GM18907 (cell line): ENCODE data around the gene HSPG2.
"Not testable (repeated sequence)": the region's sequence is repeated elsewhere in the genome, so short reads cannot be mapped to it uniquely, and the experiment has no call there.

ENCODE experiments used
- ATAC-seq: cut with Tn5 transposase; IDR thresholded peaks from one replicate; pipeline ENCODE4 v1.9.1; 2021; ENCODE audit warnings: mild to moderate bottlenecking, moderate library complexity; ENCODE audit not compliant: unreplicated experiment

Gene HSPG2

DNA sequence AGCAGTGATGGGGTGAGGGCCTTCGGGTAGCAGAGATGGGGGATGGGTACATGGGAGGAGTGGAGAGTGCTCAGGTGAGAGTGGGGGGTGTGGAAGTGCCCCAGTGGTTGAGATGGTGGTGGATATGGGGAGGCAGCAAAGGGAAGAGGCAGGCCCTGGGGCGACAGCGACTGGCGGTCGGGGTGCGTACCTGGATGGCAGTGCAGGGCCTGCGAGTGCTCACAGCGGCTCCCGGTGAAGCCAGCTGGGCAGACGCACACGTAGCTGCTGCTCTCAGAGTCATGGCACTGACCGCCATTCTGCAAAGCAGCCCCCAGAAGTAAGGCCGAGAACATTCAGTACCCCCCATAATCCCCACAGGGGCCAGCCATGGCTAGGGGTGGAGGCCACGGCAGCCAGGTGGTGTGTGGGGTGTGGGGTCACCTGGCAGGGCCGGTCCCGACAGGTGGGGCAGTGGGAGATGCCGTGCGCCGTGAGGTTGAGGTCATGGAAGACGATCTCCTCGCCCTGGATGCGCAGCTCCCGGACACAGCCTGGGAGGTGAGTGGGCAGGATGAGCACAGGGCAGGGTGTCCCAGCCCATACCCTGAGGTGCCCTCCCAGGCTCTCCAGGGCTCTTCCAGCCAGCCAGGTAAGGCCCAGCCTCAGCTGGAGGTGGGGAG, 106.2 kb downstream of the HSPG2 start:
- ATAC-seq: no peak

DNA sequence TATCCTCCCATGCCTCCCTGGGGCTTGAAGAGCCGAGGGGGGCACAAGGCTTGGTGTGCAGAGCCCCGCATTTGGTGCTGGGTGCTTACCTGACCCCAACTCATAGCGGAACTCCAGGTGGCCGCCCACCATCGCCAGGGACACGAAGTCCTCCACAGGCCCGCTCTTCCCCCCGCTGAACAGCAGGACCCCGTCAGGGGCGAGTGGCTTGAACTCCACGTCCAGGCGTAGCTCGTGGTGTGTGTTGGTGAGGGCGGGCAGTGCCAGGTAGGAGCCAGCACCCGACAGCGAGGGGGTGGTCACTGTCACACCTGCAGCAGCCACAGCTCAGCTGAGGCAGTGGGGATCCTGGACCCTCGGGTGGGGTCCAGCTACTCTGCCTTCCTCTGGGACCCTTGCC, 107.8 kb downstream of the HSPG2 start:
- no peak for ATAC-seq

DNA sequence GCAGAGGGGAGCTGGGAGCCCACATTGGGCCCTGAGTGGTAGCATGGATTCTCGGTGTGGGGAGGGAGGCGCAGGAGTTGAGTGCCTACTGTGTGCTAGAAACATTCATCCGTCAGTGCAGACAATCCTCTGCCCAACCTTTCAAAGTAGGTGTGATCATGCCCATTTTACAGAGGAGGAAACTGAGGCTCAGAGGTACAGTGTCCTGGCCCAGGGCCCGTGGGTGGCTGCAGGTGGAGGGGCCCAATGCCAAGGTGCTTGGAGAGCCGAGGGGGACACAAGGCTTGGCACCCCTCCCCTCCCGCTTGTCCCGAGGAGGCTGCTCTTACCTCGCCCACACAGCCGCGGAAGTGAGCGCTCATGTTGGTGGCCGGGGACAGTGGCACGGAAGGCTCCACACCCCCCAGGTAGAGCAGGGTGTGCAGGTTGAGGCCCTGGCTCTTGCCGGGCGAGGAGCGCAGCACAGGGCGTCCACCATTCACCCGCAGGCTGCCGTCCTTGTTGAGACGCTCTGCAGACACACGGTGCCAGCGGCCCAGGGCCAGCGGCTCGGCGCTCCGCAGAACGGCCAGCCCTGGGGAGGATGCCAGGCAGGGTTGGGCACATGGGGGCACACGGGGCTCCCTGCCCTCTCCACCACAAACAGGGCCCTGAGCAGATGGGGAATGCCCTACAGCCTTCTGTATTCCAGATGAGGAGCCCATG, 108.5 kb downstream of the HSPG2 start:
- ATAC-seq: no peak

DNA sequence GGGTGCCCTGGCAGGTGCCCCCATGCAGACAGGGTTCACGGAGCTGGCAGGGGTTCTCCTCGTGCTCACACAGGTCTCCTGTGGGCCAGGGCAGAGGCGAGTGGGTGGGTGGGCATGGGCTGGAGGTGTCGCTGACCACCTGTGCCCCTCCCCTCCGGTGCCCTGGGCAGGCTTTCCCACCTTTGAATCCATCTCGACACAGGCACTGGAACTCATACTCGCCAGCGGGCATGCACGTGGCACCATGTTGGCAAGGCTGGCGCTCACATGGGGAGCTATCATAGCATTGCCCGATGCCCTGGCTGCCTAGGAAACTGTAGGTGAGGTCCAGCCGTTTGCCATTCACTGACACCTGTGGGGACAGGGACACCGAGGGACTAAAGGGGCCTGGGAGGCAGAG, 109.0 kb downstream of the HSPG2 start:
- ATAC-seq: no peak

DNA sequence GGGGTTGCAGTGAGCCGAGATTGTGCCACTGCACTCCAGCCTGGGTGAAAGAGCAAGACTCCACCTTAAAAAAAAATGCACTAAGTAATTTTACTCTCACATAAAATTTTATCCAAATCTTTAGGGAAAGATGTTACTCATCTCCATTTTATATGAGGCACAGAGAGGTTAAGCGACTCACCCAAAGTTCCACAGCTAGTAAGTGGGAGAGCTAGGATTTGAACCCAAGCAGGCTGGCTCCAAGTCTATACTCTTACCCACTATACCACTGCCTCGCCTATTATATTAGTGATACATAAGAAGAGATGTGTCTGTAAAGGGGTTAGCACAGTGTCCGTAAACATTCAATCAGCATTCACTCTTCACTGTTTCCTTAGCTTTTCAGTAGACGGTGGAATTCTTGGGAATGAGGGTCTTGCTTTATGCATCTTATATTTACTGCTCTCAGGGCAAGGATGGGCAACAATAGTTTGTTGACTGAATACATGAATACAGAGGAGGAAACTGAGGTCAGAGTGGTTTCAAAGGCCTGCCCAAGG, 109.9 kb downstream of the HSPG2 start:
- no peak for ATAC-seq

DNA sequence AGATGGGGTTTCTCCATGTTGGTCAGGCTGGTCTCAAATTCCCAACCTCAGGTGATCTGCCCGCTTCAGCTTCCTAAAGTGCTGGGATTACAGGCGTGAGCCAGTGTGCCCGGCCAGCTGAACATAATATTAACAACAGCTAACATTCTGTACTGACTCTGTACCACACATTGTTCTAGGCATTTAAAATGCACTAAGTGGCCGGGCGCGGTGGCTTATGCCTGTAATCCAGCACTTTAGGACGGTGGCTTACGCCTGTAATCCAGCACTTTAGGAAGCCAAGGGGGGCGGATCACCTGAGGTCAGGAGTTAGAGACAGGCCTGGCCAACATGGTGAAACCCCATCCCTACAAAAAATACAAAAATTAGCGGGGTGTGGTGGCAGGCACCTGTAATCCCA, 110.4 kb downstream of the HSPG2 start:
- not testable (repeated sequence) for ATAC-seq

DNA sequence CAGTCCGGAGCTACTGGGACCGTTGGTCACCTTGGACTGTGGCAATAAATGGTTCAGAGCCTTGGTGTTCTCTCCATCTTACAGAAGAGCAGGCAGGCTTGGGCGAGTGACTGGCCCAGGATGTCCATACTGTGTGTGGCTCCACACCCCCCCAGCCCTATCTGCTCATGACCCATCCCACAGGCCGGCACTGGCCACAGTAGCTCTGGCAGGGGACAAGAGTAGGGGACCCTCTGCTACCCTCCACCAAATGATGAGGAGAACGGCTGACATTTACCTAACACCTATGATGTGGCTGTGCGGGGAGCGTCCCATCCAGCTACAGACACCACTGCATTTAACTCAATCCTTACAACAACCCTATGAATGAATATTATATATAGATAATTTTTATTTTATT, 111.7 kb downstream of the HSPG2 start:
- no peak for ATAC-seq

DNA sequence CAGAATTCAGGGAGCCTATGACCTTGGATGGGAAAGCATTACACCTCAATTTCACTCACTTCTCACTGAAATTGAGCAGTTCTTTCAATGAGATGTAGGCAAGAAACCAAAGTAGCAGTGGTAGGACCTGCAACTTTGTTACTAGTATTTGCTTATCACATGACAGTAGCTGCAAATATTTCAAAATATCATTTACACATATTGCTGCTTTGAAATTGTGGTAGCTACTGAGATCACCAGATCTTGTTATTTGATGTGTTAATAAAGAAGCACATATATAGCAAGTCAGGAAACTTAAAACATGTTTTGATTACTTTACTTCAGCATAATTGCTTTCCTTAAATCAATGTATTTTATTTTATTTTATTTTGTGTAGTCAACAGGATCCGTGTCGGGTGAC, 112.2 kb downstream of the HSPG2 start:
- ATAC-seq: no peak

DNA sequence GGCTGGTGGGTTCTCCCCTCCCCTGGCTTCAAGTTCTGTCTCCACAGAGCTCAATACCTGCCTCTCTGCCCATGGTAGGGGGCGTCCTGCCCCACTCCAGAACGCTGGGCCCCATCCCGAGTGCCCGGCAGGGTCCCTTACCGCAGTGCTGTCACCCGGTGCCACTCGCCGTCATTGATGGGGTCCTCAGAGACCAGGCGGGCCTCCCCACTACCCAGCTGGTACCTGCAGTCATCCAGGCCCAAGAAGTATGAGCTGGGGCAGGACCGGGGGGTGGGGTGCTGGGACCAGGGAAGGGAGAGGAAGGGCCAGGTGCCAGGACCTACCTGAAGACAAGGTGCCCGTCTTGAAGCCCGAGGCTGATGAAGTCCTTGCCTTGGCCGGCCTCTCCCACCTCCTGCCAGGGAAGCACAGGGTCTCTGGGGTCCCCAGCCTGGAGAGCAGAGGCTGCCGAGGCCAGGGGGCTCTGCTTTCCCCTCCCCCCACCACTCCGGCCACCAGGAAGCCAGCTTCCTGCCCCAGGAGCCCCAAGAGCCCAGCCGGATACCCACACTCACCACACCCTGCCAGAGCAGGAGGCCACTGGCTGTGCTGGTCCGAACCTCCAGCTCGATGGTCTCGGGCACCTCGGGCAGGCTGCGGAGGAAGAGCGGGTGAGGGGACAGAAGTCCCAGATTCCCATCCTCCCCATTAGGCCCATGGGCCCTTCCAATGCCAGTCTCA, 113.0 kb downstream of the HSPG2 start:
- no peak for ATAC-seq

DNA sequence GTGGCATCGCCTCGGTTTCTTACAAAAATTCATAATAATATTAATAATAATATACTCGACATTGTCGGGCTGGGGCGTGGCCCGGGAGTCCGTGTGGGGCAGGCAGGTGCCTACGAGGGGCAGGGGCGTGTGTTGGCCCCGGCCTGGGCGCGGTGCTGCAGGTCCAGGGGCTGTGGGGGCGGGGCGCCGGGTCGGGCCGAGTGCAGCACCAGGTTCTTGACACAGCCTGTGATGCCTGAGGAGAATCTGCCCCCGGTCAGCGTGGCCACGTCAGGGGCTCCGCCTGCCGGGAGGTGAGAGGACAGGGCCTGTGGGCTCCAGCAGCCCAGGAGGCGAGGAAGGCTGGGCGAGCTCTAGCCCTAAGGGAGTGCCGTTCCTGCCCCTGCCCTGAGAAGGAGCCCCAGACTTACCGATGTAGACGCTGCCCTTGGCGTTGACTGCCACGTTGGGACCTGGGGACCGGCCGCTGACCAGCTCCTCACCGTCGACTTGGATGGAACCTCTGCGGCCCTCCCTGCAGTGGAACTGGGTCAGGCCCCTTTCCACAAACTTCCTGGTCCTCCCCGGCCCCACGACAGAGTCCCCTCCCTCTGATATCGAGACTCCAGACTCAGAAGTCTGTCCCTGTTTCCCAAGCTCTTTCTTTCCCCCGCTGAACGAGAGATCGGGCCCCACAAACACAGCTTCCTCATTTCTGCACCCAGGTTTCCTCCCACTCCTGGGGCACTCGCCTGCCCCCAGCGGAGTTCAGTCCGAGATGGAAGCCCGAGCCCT, 113.7 kb downstream of the HSPG2 start:
- ATAC-seq: no peak

DNA sequence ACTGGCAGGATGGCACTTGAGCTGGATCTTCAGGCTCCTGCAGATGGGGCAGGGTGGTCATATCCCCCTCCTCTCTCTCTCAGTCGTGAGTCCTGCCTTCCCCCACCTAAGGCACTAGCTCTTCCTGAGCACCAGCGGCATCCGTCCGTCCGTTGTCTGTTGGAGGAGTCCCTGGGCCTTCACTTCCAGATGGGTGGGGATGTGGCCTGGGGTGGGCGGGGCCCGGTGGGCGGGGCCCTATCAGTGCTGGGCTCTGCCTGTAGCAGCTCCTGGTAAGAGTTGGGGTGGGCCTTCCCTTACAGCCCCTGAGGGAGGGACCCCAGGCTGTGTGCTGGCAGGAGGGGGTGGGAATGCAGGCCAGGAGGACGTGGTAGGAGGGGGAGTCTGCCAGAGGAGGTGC, 114.8 kb downstream of the HSPG2 start:
- no peak for ATAC-seq

DNA sequence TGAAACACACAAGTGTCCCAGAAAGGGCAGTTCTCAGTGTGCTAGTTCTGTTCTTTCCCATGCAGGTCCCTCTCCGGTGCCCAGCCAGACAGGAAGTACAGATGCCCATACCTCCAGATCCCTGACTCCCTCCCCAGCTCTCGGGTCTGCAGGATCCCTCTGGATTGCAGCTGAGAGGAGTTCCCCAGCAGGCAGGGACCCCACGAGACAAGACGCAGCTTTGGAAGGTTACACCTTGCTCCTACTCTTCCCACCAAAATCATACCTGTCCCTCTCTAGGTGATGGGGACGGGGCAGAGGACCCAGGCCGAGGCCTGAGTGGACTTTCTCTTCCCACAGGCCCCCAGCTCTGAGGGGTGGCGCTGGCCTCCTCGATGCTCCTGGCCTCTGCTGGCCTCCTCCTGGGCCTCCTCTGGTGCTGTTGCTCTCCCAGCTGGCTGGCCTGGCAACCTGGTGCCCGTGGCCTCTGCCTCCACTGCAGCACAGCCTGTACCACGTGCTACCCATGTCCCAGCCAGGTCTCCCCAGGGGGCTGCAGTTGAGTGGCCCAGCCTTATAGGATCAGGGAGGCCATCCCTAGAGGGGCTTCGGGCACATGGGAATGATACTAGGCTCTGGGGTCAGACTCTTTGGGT, 115.6 kb downstream of the HSPG2 start:
- no peak for ATAC-seq

DNA sequence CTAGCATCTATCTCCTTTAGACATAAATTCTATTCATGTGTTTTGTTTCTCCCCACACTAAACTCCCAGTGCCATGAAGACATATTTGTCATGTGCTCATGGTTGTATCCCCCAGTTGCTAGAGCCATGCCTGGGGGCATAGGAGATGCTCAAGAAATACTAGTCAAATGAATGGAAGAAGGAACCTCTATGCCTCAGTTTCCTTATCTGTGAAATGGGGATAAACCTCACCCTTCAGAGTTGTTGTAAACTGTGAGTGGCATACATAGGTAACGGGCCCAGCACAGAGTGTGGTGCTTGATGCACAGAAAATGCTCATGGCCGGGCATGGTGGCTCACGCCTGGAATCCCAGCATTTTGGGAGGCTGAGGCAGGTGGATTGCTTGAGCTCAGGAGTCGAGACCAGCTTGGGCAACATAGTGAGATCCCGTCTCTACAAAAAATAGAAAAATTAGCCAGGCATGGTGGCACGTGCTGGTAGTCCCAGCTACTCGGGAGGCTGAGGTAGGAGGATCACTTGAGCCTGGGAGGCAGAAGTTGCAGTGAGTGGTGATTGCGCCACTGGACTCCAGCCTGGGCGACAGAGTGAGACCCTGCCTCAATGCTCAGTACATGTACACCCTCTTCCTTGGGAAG, 116.4 kb downstream of the HSPG2 start:
- ATAC-seq: no peak

DNA sequence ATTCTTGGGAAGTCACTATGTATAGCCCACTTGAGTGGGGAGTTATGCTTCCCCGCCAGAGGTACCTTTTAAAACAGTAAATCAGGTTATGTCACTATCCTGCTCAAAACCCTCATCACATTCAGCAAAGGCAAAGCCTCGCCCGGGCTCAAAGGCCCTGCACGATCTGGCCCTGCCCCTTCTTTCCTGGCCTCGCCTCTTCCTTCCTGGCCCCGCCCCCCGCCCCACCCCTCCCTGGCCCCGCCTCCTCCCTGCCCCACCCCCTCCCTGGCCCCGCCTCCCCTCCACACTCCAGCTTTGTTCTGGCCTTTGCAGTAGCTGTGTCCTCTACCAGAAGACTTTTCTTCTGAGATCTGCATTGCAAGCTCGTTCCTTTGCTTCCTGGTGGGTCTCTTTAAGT, 118.5 kb downstream of the HSPG2 start:
- ATAC-seq: no peak

DNA sequence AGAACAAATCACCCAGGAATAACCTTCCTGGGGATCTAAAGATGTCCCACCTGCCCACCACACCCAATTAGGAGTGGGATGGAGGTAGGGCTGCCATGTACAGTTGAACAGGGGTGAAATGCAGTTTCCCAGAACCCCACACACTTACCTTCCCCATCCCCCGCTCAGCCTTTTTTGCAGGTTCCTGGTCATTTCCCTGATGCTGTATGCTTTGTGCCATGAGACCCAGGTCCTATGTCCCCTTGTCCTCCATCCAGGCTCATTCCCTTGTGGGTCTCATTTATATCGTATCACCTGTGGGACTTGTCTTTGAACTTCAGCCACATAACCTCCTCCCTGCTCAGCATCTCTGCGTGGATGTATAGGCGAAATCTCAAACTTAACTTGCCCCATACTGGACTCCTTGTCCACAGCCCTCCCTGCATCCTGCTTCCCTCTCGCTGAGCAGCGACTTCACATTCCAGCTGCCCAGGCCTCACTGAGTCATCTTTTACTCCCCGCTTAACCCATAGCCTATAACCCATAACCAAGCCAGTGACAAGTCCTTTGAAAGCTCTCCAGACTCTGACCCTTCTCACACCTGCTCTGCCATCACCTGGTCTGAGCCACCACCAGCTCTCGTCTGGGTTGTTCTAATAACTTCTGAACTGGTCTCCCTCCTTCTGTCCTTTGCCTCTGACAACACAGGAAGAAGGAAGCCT, 120.4 kb downstream of the HSPG2 start:
- no peak for ATAC-seq

DNA sequence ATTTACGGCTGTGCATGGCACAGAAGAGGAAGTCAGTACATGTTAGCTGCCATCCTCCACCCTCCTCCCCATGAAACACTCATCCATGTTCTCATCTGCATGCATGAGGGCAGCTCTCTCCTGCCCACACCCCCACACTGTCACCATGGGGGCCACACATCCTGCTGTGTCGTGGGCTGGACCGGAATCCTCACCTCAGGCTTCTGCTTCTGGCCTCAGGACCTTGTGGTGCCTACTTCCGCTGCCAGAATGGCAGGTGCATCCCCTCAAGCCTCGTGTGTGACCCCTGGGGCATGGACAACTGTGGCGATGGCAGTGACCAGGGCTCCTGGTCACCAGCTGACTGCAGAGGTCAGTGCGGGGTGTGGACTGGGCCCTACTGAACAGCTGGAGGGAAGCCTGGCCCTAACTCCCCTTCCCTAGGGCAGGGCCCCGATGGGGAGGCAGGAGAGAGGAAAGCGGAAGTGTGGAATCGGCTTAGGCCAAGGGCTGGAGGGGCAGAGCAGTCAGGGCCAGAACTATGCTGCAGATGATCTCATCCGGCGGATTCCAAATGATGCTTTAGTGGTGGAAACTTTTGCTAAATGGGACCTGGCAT, 121.3 kb downstream of the HSPG2 start:
- ATAC-seq: no peak

DNA sequence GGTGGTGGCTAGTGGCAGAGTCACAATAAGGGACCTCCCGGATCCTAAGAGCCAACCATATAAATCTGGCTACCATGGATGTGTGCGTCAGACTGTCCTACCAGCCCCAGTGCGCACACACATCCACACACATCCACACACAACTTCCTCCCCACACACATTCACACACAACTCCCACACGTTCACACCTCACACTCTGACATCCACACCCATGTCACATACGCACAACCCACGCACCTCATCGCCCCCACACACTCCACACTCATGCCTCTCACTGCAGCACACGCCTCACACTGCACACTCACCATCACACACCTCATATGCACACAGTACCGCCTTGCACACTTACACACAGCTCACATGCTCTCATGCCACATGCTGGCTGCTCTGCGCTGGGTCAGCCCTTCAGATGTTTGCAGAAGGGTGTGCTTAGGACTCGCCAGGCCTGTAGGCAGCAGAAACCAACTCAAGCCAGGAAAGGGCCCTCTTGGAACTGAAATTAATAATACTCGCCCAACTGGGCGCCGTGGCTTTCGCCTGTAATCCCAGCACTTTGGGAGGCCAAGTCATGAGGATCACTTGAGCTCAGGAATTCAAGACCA, 122.0 kb downstream of the HSPG2 start:
- no peak for ATAC-seq

DNA sequence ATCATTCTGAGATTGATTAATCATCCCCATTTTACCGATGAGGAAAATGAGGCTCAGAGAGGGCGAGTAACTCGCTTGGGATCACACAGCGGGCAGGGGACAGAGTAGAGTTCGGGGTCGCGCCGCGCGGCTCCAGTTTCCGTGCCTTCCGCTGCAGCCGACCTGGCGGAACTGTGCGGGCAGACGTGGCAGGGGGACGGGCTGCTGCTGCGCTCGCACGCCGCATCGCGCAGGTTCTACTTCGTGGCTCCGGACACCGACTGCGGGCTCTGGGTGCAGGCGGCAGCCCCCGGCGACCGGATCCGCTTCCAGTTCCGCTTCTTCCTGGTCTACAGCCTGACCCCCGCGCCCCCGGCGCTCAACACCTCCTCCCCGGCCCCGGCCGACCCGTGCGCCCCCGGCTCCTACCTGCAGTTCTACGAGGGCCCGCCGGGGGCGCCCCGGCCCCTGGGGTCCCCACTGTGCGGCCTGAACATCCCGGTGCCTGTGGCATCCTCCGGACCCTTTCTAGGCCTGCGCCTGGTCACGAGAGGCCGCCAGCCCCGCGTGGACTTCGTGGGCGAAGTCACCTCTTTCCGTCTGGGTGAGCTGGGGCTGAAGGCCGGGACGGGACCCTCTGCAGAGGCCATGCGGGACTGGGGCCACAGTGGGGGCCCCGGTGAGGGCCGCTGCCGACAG, 122.7 kb downstream of the HSPG2 start:
- no peak for ATAC-seq
